Measurements from ENCODE around the gene SIGLEC6. TPM values are rescaled to one million over a fixed set of nuclear protein-coding genes. Genes with fewer than 3 reads are reported as not detected.

SIGLEC6 gene
- total RNA-seq, 4 donors from 2014 or later = 0.47 to 3.4 TPM; not detected in 2

DNA sequence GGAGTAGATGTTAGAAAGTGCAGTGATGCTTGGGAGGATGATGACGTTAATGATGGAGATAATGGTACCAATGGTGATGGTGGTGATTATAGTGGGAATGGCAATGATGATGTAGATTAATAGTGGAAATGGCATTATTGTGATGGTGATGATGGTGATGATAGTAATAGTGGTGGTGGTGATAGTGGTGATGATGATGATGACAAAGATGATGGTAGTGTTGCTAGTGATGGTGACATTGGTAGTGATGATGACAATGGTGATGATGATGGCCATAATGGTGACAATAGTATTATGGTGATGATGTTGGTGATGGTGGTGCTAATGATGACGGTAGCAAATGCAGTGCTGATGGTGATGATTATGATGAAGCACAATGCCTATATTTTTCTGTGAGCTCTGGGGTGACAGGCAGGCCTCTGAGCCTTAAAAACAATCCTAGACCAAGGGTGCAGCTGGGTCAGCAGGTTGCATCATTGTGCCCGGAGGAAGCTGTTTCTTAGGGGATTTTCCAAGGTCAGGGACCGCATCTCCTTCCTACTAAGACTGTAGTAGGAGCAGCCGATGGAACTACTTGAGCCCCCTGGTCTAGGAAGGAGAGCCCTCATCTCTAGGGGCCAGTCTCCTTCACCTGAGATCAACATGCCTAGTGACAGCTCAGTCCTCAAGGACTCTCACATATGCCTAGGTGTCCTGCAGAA lies 45.4 kb downstream of the SIGLEC6 start:
- no peak for TF ChIP-seq POLR2A (IDR thresholded peaks at IDR 0.05)
- TF ChIP-seq, protein P1, sequence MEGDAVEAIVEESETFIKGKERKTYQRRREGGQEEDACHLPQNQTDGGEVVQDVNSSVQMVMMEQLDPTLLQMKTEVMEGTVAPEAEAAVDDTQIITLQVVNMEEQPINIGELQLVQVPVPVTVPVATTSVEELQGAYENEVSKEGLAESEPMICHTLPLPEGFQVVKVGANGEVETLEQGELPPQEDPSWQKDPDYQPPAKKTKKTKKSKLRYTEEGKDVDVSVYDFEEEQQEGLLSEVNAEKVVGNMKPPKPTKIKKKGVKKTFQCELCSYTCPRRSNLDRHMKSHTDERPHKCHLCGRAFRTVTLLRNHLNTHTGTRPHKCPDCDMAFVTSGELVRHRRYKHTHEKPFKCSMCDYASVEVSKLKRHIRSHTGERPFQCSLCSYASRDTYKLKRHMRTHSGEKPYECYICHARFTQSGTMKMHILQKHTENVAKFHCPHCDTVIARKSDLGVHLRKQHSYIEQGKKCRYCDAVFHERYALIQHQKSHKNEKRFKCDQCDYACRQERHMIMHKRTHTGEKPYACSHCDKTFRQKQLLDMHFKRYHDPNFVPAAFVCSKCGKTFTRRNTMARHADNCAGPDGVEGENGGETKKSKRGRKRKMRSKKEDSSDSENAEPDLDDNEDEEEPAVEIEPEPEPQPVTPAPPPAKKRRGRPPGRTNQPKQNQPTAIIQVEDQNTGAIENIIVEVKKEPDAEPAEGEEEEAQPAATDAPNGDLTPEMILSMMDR (IDR thresholded peaks at IDR 0.05) = no peak
- WGBS, 2 donors = 79 to 87% methylated on average over 5 of the region's 5 CpGs
- intact Hi-C loops (cut with DNase I; ENCODE audit: low total_unique reads) = no loop called here
- DNase-seq (ENCODE audit: low spot score in 2 of 2) = peak in 1 of 2 donors; percentile 12
- H3K4me3 ChIP-seq (ENCODE audit: low read depth, poor library complexity, severe bottlenecking) = no peak overlapping the region

GRCh38 chr19:51480590-51480989 lies 50.9 kb downstream of the SIGLEC6 start:
- TF ChIP-seq POLR2A (IDR thresholded peaks at IDR 0.05) = no peak
- TF ChIP-seq, protein P1 (IDR thresholded peaks at IDR 0.05) = no peak
- 34 to 39% methylated on average over 8 of the region's 8 CpGs for WGBS, 2 donors

DNA sequence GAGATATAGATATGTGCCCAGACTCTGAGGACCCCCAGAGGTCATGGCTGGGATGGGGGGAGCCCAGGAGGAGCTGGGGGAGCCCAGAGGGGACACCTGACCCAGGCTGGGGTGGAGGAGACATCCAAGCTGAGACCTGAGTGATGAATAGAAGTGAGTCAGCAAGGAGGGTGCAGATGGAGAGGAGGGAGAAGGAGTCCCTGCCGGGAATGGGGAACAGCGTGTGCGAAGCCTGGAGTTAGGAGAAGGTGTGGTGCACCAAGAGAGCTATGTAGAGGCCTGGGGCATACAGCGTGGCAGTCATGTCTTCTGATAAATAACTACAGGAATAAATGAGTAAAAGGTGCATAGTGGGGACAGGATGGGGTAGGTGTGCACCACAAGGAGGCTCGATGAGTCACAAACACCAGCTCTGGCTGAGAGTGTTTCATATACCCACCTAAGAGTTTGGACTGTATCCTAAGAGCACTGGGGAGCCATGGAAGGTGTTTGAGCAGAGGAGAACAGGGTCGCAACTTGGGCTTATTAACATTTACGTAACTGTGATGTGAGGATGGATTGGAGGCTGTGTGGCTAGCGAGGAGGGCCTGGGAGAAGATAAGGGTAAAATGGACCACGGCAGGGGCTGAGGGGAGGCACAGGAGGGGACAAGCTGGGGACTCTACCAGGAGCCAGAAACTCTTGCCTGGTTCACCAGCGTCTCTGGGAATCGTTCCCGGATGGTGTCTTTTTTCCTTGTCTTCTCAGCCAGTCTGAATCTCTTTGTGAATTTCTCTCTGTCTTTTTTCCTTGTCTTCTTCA lies 51.7 kb downstream of the SIGLEC6 start:
- intact Hi-C loops (cut with DNase I; ENCODE audit: low total_unique reads) = no loop called here
- H3K4me3 ChIP-seq (ENCODE audit: low read depth, poor library complexity, severe bottlenecking) = no peak overlapping the region
- WGBS, 2 donors = 79 to 83% methylated on average over 12 of the region's 12 CpGs
- peak in 1 of 2 donors; percentile 70 for DNase-seq (ENCODE audit: low spot score in 2 of 2)
- TF ChIP-seq, protein P1 (IDR thresholded peaks at IDR 0.05) = no peak
- no peak for TF ChIP-seq POLR2A (IDR thresholded peaks at IDR 0.05)

More at GRCh38 chr19:51480590-51480989, 50.9 kb downstream of the SIGLEC6 start:
- intact Hi-C loops (cut with DNase I; ENCODE audit: low total_unique reads) = no loop called here
- DNase-seq (ENCODE audit: low spot score in 2 of 2) = peak in 1 of 2 donors; percentile 68
- H3K4me3 ChIP-seq (ENCODE audit: low read depth, poor library complexity, severe bottlenecking) = no peak overlapping the region

- WGBS, 2 donors = 57 to 69% methylated on average over 17 of the region's 17 CpGs
- intact Hi-C loops (cut with DNase I; ENCODE audit: low total_unique reads) = no loop called here
- peak in 1 of 2 donors; percentile 62 for DNase-seq (ENCODE audit: low spot score in 2 of 2)
- TF ChIP-seq POLR2A (IDR thresholded peaks at IDR 0.05) = no peak
- TF ChIP-seq, protein P1 (IDR thresholded peaks at IDR 0.05) = no peak
- H3K4me3 ChIP-seq (ENCODE audit: low read depth, poor library complexity, severe bottlenecking) = no peak within 1 kb of the TSS
Observed at GRCh38 chr19:51478381-51479234, 52.9 kb downstream of the SIGLEC6 start, which contains the start of gene CEACAM18. CEACAM18 (plus strand) TSS chr19:51478539.

DNA sequence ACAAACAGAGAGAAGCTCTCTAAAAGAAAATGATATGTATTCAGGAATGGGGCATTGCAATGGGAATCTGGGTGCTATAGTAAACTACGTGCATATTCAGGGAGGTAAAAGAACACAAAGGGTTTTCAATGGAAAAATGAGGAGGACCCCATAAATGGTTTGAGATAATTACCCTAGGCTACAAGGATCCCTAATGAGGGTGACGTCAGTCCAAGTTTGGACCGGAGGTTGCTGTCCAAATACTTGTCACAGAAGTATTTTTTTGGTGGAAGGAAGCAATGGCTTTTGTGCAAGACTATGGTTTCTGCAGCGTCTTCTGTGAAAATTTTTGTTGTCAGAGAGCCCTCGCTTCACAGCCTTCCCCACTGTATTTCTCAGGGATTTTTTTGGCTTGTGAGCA lies 54.1 kb downstream of the SIGLEC6 start:
- no peak overlapping the region for H3K4me3 ChIP-seq (ENCODE audit: low read depth, poor library complexity, severe bottlenecking)
- intact Hi-C loops (cut with DNase I; ENCODE audit: low total_unique reads) = no loop called here
- TF ChIP-seq, protein P1 (IDR thresholded peaks at IDR 0.05) = no peak
- no peak for TF ChIP-seq POLR2A (IDR thresholded peaks at IDR 0.05)
- peak in 1 of 2 donors; percentile 40 for DNase-seq (ENCODE audit: low spot score in 2 of 2)
- WGBS, 2 donors = 52 to 64% methylated on average over 5 of the region's 5 CpGs

Data from lower leg skin (tissue), 4 donors.